CD4-positive, alpha-beta memory T cell (primary cell): Measurements from ENCODE around the gene DDAH2. TPM values are rescaled to one million over a fixed set of nuclear protein-coding genes. Genes with fewer than 3 reads are reported as not detected.
A peak's percentile ranks its signal among the peaks of the same experiment; 100 is the strongest.

Experiments used
- CTCF ChIA-PET: fragments of 350-600 bp; sonication (Branson Sonifier 250); formaldehyde crosslinking; loops from one replicate; lab custom pipeline; 2021; ENCODE audit warnings: inconsistent platforms; ENCODE audit not compliant: partially characterized antibody; lab: Charles Lee
- POLR2A ChIA-PET: fragments of 350-600 bp; sonication (Branson Sonifier 250); formaldehyde crosslinking; loops from one replicate; lab custom pipeline; 2021; ENCODE audit not compliant: partially characterized antibody; lab: Charles Lee
- DNase-seq, 5 donors: peaks; one replicate each; pipeline versions ENCODE4 v3.0.0 to v3.0.0-alpha.2; 2020 to 2022; ENCODE audit warnings: mixed read lengths in 1 of 5
- H3K27ac ChIP-seq: one replicate; pipeline ENCODE4 v1.7.0; 2013; ENCODE audit warnings: low read depth, low read length
- H3K27me3 ChIP-seq: 2 replicates; pipeline ENCODE4 v1.7.0; 2013; ENCODE audit warnings: mild to moderate bottlenecking, low read length, moderate library complexity; ENCODE audit not compliant: insufficient read depth
- H3K36me3 ChIP-seq: 2 replicates; pipeline ENCODE4 v1.7.0; 2013; ENCODE audit warnings: mild to moderate bottlenecking, low read length, moderate library complexity; ENCODE audit not compliant: insufficient read depth
- H3K4me1 ChIP-seq: 2 replicates; pipeline ENCODE4 v1.7.0; 2013; ENCODE audit warnings: mild to moderate bottlenecking, low read length, moderate library complexity; ENCODE audit not compliant: insufficient read depth
- H3K4me3 ChIP-seq, 2 donors: one replicate each; pipeline ENCODE4 v1.7.0; 2013; ENCODE audit warnings: low read length in 2 of 2, mild to moderate bottlenecking in 1 of 2
- H3K9me3 ChIP-seq, 2 donors: one replicate each; pipeline ENCODE4 v1.7.0; 2013; ENCODE audit warnings: low read length in 2 of 2, control low read depth in 1 of 2; ENCODE audit not compliant: control insufficient read depth in 1 of 2
- H3K27ac Mint-ChIP-seq, 7 donors: one replicate each; pipeline ENCODE4 v1.8.0; 2020 to 2021; ENCODE audit warnings: mixed read lengths in 7 of 7, mild to moderate bottlenecking in 6 of 7, inconsistent platforms in 3 of 7, moderate library complexity in 3 of 7
- H3K27me3 Mint-ChIP-seq, 2 donors: one replicate each; pipeline ENCODE4 v1.8.0; 2020 to 2021; ENCODE audit warnings: mixed read lengths in 2 of 2
- H3K36me3 Mint-ChIP-seq, 2 donors: one replicate each; pipeline ENCODE4 v1.8.0; 2020 to 2021; ENCODE audit warnings: mixed read lengths in 2 of 2, inconsistent platforms in 1 of 2, mild to moderate bottlenecking in 1 of 2
- H3K4me1 Mint-ChIP-seq, 4 donors: one replicate each; pipeline ENCODE4 v1.8.0; 2020 to 2021; ENCODE audit warnings: mixed read lengths in 4 of 4, mild to moderate bottlenecking in 1 of 4
- H3K4me3 Mint-ChIP-seq, 8 donors: one replicate each; pipeline ENCODE4 v1.8.0; 2020 to 2021; ENCODE audit warnings: mixed read lengths in 8 of 8, mild to moderate bottlenecking in 7 of 8, moderate library complexity in 6 of 8, inconsistent platforms in 3 of 8
- H3K9me3 Mint-ChIP-seq, 8 donors: one replicate each; pipeline ENCODE4 v1.8.0; 2020 to 2021; ENCODE audit warnings: mixed read lengths in 8 of 8, mild to moderate bottlenecking in 5 of 8, inconsistent platforms in 3 of 8, moderate library complexity in 1 of 8
- intact Hi-C: fragments of 100-400 bp; cut with micrococcal nuclease; formaldehyde crosslinking; loops from one replicate; pipeline ENCODE4 v1.15.1; 2023
- polyA plus RNA-seq, 2 donors: library from polyadenylated mRNA; unstranded; fragments of 300-500 nt; fragmentation: Illumina TruSeq; gene quantifications; one replicate each; pipeline ENCODE4 v1.2.3, GENCODE V29; 2021
- total RNA-seq, 2 experiments: library from RNA; stranded (reverse); gene quantifications; one replicate each; pipeline ENCODE4 v1.2.3, GENCODE V29; 2021

Gene DDAH2
- total and polyA plus RNA-seq, 4 experiments from 2014 or later: 5.4 to 19.8 (median 11.9) TPM

DNA sequence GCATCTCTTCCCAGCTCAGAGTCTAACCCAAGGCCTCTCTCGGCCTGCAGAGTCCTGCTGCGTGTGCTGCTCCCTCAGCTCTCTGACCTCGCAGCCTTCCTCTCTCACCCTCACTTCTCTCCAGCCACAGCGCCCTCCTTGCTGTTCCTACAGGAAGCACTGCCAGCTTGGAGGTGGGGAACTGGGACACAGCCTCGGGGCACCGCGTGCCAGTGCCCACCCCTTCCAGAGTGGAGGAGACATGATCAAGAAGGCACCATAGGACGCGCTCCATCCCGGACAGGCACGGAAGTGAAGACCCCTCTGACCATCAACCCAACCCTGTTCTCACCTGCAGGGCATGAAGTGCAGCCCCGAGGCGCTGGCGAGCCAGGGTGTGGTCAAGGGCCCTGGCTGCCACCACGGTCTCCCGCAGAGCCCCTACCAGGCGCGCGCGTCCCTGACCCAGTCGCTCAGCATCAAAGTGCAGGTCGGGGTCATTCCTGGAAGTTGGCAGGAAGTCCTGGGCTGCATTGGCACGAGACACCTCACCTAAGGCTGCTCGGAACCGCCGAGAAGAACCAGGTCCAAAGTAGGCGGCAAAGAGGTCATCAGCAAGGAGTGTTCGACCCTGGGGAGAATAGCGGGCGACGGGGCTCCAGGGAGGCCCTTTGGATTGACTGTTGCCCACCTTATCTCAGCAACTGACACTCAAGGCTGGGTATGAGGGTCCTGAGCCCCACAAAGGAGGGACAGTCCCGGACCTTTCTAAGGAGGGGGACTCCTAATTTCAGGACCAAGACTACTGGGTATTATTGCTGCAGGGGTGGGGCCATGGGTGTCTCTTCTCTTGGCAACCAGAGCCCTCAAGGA, 46.8 kb upstream of the DDAH2 start:
- no peak overlapping the region for H3K4me3 ChIP-seq
- Mint-ChIP-seq H3K4me1 (peaks cover 18 to 54% (median 39%) of the 10 kb centered on the region in 4 donors), H3K9me3 (no peaks in the 10 kb centered on the region), H3K27ac (peak overlapping the region; percentile 29 to 78 (median 66)), H3K4me3 (peak overlapping the region in 5 of 8 donors; percentile 44 to 73 (median 61)), H3K36me3 (peaks cover 0 to 24% of the 10 kb centered on the region in 2 donors), H3K27me3 (no peaks in the 10 kb centered on the region)
- CTCF ChIA-PET: interaction anchor here (1.5 to 12.8 kb wide), 3 partner anchors 11 to 42 kb away, joined by 4 to 173 read pairs (median 5); partner anchors contain the start of genes CLIC1, DDAH2 and MSH5
- DNase-seq: no peak
- POLR2A ChIA-PET: interaction anchor here (1.1 to 7.1 kb wide), 5 partner anchors 19 to 87 kb away, joined by 4 to 78 read pairs (median 6); partner anchors contain the start of genes CLIC1, HSPA1B, LSM2 and MSH5
- H3K27me3 ChIP-seq: no peaks in the 10 kb centered on the region
- H3K9me3 ChIP-seq: no peaks in the 10 kb centered on the region
- intact Hi-C loops: loop anchor here (2.0 kb wide), 1 partner anchor 19 kb away; the partner anchor contains the start of gene VARS1
- peaks cover 57% of the 10 kb centered on the region for H3K4me1 ChIP-seq
- H3K36me3 ChIP-seq: peaks cover 14% of the 10 kb centered on the region
- H3K27ac ChIP-seq: peak overlapping the region; percentile 46

GRCh38 chr6:31775184-31775583, 46.1 kb upstream of the DDAH2 start:
- Histone ChIP-seq H3K4me3 (no peak overlapping the region), H3K9me3 (no peaks in the 10 kb centered on the region), H3K27ac (no peak overlapping the region), H3K27me3 (no peaks in the 10 kb centered on the region), H3K36me3 (peaks cover 7% of the 10 kb centered on the region), H3K4me1 (peaks cover 61% of the 10 kb centered on the region)
- intact Hi-C loops: no loop called here
- Mint-ChIP-seq H3K27me3 (no peaks in the 10 kb centered on the region), H3K4me1 (peaks cover 18 to 54% (median 40%) of the 10 kb centered on the region in 4 donors), H3K9me3 (no peaks in the 10 kb centered on the region), H3K4me3 (peak overlapping the region in 3 of 8 donors; percentile 6 to 41 (median 39)), H3K36me3 (peaks cover 0 to 17% of the 10 kb centered on the region in 2 donors), H3K27ac (no peak overlapping the region)
- CTCF ChIA-PET: interaction anchor here (1.5 to 12.8 kb wide), 3 partner anchors 11 to 41 kb away, joined by 4 to 173 read pairs (median 5); partner anchors contain the start of genes CLIC1, DDAH2 and MSH5
- DNase-seq: no peak
- POLR2A ChIA-PET: interaction anchor here (1.1 to 7.1 kb wide), 4 partner anchors 20 to 52 kb away, joined by 5 to 78 read pairs (median 8); partner anchors contain the start of genes CLIC1, HSPA1B, LSM2 and MSH5

DNA sequence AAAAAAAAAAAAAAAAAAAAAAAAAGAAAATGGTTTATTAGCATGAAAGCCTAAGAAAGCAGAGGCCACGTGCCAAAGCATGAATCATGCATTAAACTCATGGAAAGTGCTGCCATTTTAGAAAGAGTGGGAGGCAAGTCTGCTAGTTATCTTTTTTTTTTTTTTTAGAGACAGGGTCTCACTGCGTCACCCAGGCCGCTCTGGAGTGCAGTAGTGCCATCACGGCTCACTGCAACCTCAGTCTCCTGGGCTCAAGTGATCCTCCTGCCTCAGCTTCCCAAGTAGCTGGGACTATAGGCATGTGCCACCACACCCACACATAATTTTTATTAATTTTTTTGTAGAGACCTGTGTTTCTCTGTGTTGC, 42.9 kb upstream of the DDAH2 start:
- Histone ChIP-seq H3K4me3 (no peak overlapping the region), H3K27me3 (no peaks in the 10 kb centered on the region), H3K9me3 (no peaks in the 10 kb centered on the region), H3K36me3 (no peaks in the 10 kb centered on the region), H3K27ac (no peak overlapping the region), H3K4me1 (peaks cover 56% of the 10 kb centered on the region)
- POLR2A ChIA-PET: interaction anchor here (0.9 to 7.1 kb wide), 8 partner anchors 24 to 58 kb away, joined by 3 to 78 read pairs (median 7); partner anchors contain the start of genes CLIC1, DDAH2, HSPA1B and LSM2
- Mint-ChIP-seq H3K36me3 (no peaks in the 10 kb centered on the region), H3K4me3 (peak overlapping the region; percentile 18 to 81 (median 72)), H3K27ac (peak overlapping the region in 5 of 7 donors; percentile 84 to 90 (median 85)), H3K27me3 (no peaks in the 10 kb centered on the region), H3K4me1 (peaks cover 20 to 52% (median 38%) of the 10 kb centered on the region in 4 donors), H3K9me3 (no peaks in the 10 kb centered on the region)
- intact Hi-C loops: loop anchor here (2.0 to 5.0 kb wide), 2 partner anchors 33 to 45 kb away; partner anchors contain the start of genes HSPA1A and HSPA1L
- CTCF ChIA-PET: interaction anchor here (0.7 to 12.8 kb wide), 3 partner anchors 35 to 59 kb away, joined by 3 to 173 read pairs (median 22); partner anchors contain the start of genes CLIC1, DDAH2 and MSH5
- no peak for DNase-seq

- Histone ChIP-seq H3K36me3 (no peaks in the 10 kb centered on the region), H3K27ac (no peak overlapping the region), H3K9me3 (no peaks in the 10 kb centered on the region), H3K27me3 (no peaks in the 10 kb centered on the region), H3K4me3 (no peak overlapping the region), H3K4me1 (peaks cover 45% of the 10 kb centered on the region)
- H3K36me3 Mint-ChIP-seq: no peaks in the 10 kb centered on the region
- H3K27ac Mint-ChIP-seq: peak overlapping the region in 6 of 7 donors; percentile 13 to 89 (median 58)
- H3K4me3 Mint-ChIP-seq: peak overlapping the region in 3 of 8 donors; percentile 57 to 72 (median 57)
- H3K9me3 Mint-ChIP-seq: no peaks in the 10 kb centered on the region
- H3K27me3 Mint-ChIP-seq: no peaks in the 10 kb centered on the region
- H3K4me1 Mint-ChIP-seq: peaks cover 17 to 42% (median 30%) of the 10 kb centered on the region in 4 donors
- no peak for DNase-seq
- CTCF ChIA-PET: interaction anchor here (1.7 to 12.8 kb wide), 7 partner anchors 12 to 60 kb away, joined by 4 to 173 read pairs (median 11); partner anchors contain the start of genes CLIC1, DDAH2, HSPA1A and HSPA1L
- intact Hi-C loops: loop anchor here (5.0 kb wide), 1 partner anchor 46 kb away; the partner anchor contains the start of genes HSPA1A and HSPA1L
- POLR2A ChIA-PET: interaction anchor here (0.6 to 7.1 kb wide), 7 partner anchors 8 to 106 kb away, joined by 3 to 78 read pairs (median 7); partner anchors contain the start of genes CLIC1, GPANK1, HSPA1B and MSH5
Observed at GRCh38 chr6:31770860-31771259, 41.8 kb upstream of the DDAH2 start.

DNA sequence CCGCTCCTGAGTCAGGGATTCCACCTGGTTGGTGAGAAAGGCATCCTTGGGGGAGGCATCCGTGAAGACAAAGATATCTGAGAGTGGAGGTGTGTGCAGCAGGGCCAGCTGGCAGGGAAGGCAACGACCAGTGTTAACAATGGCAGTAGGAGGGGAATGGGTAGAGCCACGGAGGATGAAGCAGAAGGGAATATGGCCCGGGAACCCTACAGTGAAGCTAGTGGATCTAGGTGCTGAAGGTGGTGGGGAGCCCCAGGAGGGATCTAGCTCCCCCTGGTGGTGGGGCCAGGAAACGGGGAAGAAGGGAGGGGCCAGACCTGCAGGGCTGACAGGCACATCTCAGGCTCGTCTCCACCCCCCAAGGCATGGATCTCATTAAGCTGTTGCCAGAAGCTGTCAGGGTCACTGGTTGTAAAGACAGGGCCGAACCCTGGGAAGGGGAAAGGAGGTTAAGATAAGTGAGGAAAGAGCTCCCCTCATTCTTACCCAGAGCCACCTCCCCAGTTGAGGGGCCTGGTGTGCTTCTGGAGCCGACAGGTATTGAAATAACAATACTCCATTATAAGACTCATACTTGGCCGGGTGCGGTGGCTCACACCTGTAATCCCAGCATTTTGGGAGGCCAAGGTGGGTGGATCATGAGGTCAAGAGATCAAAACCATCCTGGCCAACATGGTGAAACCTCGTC, 40.7 kb upstream of the DDAH2 start:
- Mint-ChIP-seq H3K4me3 (peak overlapping the region in 2 of 8 donors; percentile 42 to 57), H3K36me3 (no peaks in the 10 kb centered on the region), H3K27ac (peak overlapping the region in 5 of 7 donors; percentile 0 to 65 (median 36)), H3K9me3 (no peaks in the 10 kb centered on the region), H3K27me3 (no peaks in the 10 kb centered on the region), H3K4me1 (peaks cover 15 to 34% (median 24%) of the 10 kb centered on the region in 4 donors)
- Histone ChIP-seq H3K27ac (no peak overlapping the region), H3K4me1 (peaks cover 35% of the 10 kb centered on the region), H3K9me3 (no peaks in the 10 kb centered on the region), H3K27me3 (no peaks in the 10 kb centered on the region), H3K4me3 (no peak overlapping the region), H3K36me3 (no peaks in the 10 kb centered on the region)
- peak; percentile 75 to 81 (median 80) for DNase-seq
- POLR2A ChIA-PET: interaction anchor here (0.9 to 7.1 kb wide), 11 partner anchors 28 to 105 kb away, joined by 3 to 78 read pairs (median 5); partner anchors contain the start of genes CLIC1, DDAH2, GPANK1 and HSPA1A
- intact Hi-C loops: loop anchor here (1.0 to 5.0 kb wide), 2 partner anchors 41 to 47 kb away; partner anchors contain the start of genes DDAH2, HSPA1A and HSPA1L
- CTCF ChIA-PET: interaction anchor here (0.6 to 12.8 kb wide), 31 partner anchors 10 to 219 kb away, joined by 3 to 173 read pairs (median 4); partner anchors contain the start of genes APOM, CLIC1, DDAH2 and HSPA1A
